HuH-7 (cell line): Measurements from ENCODE around the gene MKRN3.

ENCODE experiments used
- DNase-seq: peaks from one replicate; pipeline ENCODE4 v3.0.0; 2011; ENCODE audit warnings: low spot score

MKRN3 gene

GRCh38 chr15:23565395-23566070 is at the start of gene MKRN3:
MKRN3 (plus strand) TSS chr15:23565674; CDS start chr15:23565783, 109 bp downstream.
- peak; percentile 56 for DNase-seq

GRCh38 chr15:23516866-23517265 is 48.6 kb upstream of the MKRN3 start:
- no peak for DNase-seq

- no peak for DNase-seq
Measured at GRCh38 chr15:23518104-23518503, 47.4 kb upstream of the MKRN3 start.

GRCh38 chr15:23524816-23525215 is 40.7 kb upstream of the MKRN3 start:
- DNase-seq = no peak

- DNase-seq = no peak
Measured at GRCh38 chr15:23529891-23530290, 35.6 kb upstream of the MKRN3 start.

- DNase-seq = no peak
Measured at GRCh38 chr15:23532024-23532423, 33.5 kb upstream of the MKRN3 start.

- no peak for DNase-seq
Measured at GRCh38 chr15:23536659-23537058, 28.8 kb upstream of the MKRN3 start.

GRCh38 chr15:23538648-23539047 is 26.8 kb upstream of the MKRN3 start:
- DNase-seq = no peak

GRCh38 chr15:23539892-23540291 is 25.6 kb upstream of the MKRN3 start:
- no peak for DNase-seq

- DNase-seq = no peak
Measured at GRCh38 chr15:23546158-23546557, 19.3 kb upstream of the MKRN3 start.

GRCh38 chr15:23548071-23548470 is 17.4 kb upstream of the MKRN3 start:
- no peak for DNase-seq

- DNase-seq = no peak
Measured at GRCh38 chr15:23561914-23562313, 3.6 kb upstream of the MKRN3 start.

- peak; percentile 15 for DNase-seq
Measured at GRCh38 chr15:23564821-23565394, 566 bp upstream of the MKRN3 start.

- DNase-seq = peak; percentile 48
Measured at GRCh38 chr15:23566071-23566554, 639 bp downstream of the MKRN3 start.

GRCh38 chr15:23566651-23567050 is 1.2 kb downstream of the MKRN3 start:
- DNase-seq = no peak

- DNase-seq = no peak
Measured at GRCh38 chr15:23567921-23568320, 2.4 kb downstream of the MKRN3 start.

GRCh38 chr15:23569151-23569925 is 3.9 kb downstream of the MKRN3 start:
- DNase-seq = no peak

- DNase-seq = peak; percentile 28
Measured at GRCh38 chr15:23570486-23570885, 5.0 kb downstream of the MKRN3 start.

GRCh38 chr15:23572844-23573243 is 7.4 kb downstream of the MKRN3 start:
- no peak for DNase-seq

GRCh38 chr15:23574742-23575141 is 9.3 kb downstream of the MKRN3 start:
- DNase-seq = no peak

GRCh38 chr15:23576061-23576460 is 10.6 kb downstream of the MKRN3 start:
- DNase-seq = no peak

GRCh38 chr15:23578521-23579150 is 13.2 kb downstream of the MKRN3 start:
- no peak for DNase-seq

- DNase-seq = no peak
Measured at GRCh38 chr15:23588268-23588667, 22.8 kb downstream of the MKRN3 start.
